HG03139 (cell line): Measurements from ENCODE around the gene TMBIM1.

Source experiments
- ATAC-seq: cut with Tn5 transposase; IDR thresholded peaks from one replicate; pipeline ENCODE4 v1.9.1; 2021; ENCODE audit not compliant: unreplicated experiment

Gene TMBIM1

GRCh38 chr2:218272531-218273212 is 19.6 kb downstream of the TMBIM1 start:
- ATAC-seq, result no peak

- ATAC-seq, result no peak
These were observed 20.3 kb downstream of the TMBIM1 start for GRCh38 chr2:218271865-218272530.

- ATAC-seq, result no peak
These were observed 20.9 kb downstream of the TMBIM1 start for GRCh38 chr2:218271487-218271797.

GRCh38 chr2:218270721-218271486 is 21.4 kb downstream of the TMBIM1 start:
- no peak for ATAC-seq

GRCh38 chr2:218269900-218270720 is 22.2 kb downstream of the TMBIM1 start, which contains the start of the genes AAMP and PNKD:
Gene AAMP (minus strand): TSS chr2:218270137. CDS start chr2:218270086, 51 bp downstream.
Gene PNKD (plus strand): TSS chr2:218270519. CDS start chr2:218270536, 17 bp downstream.
- peak; percentile 86 for ATAC-seq

- ATAC-seq, result no peak
These were observed 25.0 kb downstream of the TMBIM1 start for GRCh38 chr2:218267259-218267658.

GRCh38 chr2:218266316-218266979 is 25.9 kb downstream of the TMBIM1 start:
- ATAC-seq, result no peak

- ATAC-seq, result no peak
These were observed 26.7 kb downstream of the TMBIM1 start for GRCh38 chr2:218265626-218266025.

GRCh38 chr2:218264773-218265561 is 27.3 kb downstream of the TMBIM1 start:
- no peak for ATAC-seq

GRCh38 chr2:218263817-218264641 is 28.3 kb downstream of the TMBIM1 start:
- ATAC-seq, result no peak

- no peak for ATAC-seq
These were observed 29.4 kb downstream of the TMBIM1 start for GRCh38 chr2:218262631-218263586.

GRCh38 chr2:218262237-218262600 is 30.1 kb downstream of the TMBIM1 start:
- no peak for ATAC-seq

- no peak for ATAC-seq
These were observed 30.7 kb downstream of the TMBIM1 start for GRCh38 chr2:218261423-218262236.

GRCh38 chr2:218260742-218261422 is 31.4 kb downstream of the TMBIM1 start, which contains the start of gene GPBAR1:
Gene GPBAR1 (plus strand): TSS chr2:218261015. CDS start chr2:218262725, 1,710 bp downstream.
- ATAC-seq, result no peak

- no peak for ATAC-seq
These were observed 32.1 kb downstream of the TMBIM1 start for GRCh38 chr2:218260166-218260565.
